DMS79 treated with DMSO at 0.1 percent for 48 hours (cell line): Measurements from ENCODE around the gene ISG20L2.

Source experiments
- DNase-seq: peaks from one replicate; lab custom pipeline; 2025; lab: John Stamatoyannopoulos, UW

ISG20L2 gene

DNA sequence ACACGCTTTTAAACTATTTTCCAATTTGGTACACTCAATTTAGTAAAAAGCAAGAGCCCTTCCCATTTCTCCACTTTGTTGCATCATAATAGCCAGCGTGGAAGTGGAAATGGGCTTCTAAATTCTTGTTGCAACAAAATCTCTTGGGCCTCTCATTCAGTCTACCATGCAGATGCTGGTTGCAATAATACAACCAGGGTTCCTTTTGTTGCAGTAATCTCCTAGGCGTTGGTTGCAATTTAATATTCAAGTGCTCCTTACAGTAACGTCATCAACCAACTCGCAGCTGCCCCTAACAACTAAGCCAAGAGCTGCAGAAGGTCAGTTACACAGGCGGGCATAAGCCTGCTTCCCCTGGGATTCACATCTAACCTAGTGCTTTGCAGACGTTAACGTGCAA lies 25.7 kb upstream of the ISG20L2 start:
- DNase-seq, result peak; percentile 45

DNA sequence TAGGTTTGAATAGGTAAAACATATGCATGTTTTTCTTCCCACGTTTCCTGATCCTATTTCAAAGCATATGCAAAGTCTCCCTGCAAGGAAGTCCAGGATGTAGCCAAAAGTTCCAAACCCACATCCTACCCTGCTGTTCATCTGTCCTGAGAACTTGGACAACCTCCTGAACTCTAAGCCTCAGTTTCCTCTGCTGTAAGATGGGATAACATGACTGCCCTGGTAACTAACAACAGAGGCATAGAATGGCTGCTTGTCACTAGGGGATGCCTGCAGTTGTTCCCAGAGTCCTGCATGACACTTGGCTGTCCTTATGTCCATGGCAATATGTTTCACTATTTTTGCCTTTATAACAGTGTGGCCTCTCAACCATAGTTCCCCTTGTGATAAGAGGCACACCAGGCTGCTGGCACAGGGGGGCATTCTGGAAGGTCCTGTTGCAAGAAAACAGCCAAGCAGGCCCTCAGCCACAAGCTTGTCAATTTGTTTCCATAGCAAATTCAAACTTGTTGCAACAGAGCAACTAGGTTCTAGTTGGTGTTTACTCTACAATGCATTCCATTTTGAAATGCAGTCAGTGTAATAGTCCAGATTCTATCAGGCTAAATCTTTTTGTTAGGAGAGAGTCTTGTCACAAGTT lies 24.4 kb upstream of the ISG20L2 start:
- DNase-seq, result no peak

DNA sequence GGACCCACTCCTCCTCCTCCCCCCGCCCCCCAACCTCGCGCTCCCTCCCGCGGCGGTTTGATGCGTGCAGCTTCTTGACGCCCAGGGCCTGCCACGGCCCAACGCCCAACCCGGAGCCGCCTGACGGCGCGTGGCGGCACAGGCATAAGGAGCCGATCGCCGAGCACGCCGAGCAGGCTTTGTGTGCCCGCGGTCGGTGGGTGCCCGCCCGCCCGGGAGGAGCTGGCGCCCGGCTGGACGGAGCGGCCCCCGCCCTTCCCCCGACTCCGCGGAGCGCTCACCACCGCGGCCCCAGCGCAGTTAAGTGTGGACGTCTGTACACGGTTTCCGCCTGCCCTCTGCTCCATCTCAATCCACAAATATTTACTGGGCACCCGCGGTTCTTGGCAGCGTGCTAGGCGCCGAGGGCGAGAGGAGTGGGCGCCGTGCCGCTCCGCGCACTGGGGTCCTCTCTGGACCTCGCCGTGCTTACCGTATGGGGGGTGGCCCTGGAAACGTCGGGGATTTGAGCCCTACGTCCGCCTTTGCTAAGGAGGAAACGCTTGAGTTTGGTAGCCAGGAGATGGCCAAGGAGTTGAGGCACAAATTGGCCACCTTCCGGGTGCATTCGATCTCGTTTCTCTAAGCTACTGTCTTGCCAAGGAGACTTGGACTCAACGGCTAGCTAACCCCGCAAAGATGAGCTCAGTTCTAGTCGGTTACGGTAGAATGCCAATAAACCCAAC lies 23.4 kb upstream of the ISG20L2 start:
- peak; percentile 74 for DNase-seq

DNA sequence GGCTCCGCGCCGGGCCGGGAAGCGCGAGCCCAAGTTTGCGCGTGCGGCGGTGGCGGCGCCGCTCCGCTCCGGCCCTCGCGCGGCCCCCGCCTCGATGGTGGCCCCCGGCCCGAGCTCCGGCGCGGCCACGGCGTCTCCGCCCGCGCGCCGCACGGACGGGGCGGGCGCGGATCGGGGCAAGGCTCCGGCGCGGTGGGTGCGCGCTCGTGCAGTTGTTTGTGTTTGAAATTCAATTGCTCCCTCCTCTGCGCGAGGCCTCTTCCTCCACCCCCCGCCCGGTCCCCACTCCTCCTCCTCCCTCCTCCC lies 22.8 kb upstream of the ISG20L2 start, which contains the start of gene HDGF:
TSS of gene HDGF (minus strand) at position 225 of the 306 bp plus-strand sequence. CDS start 246 bp downstream, outside the sequence.
- no peak for DNase-seq

- no peak for DNase-seq
These were observed 22.3 kb upstream of the ISG20L2 start for GRCh38 chr1:156750711-156751450.

DNA sequence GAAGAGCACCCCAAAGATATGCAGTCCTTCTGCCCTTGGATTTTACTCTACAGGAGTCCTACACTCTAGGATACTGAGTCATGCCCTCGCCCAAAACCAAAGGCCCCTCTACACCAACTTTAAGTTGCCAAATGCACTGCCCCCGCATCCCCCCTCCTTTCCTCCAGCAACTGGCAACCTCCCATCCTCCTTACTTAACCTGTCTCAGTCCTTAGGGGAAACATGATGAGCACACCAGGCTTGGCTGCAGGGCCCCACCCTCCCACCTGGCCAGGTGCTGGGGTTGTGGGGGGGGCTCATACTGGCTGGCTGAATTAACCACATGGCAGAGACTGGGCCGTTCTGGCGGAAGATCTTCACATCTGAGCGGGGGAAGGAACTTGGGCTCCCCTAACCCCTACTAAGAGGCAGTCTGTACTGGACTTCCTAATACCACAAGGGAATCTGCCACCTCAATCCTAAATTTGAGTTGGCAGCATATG lies 21.7 kb upstream of the ISG20L2 start:
- peak; percentile 46 for DNase-seq

DNA sequence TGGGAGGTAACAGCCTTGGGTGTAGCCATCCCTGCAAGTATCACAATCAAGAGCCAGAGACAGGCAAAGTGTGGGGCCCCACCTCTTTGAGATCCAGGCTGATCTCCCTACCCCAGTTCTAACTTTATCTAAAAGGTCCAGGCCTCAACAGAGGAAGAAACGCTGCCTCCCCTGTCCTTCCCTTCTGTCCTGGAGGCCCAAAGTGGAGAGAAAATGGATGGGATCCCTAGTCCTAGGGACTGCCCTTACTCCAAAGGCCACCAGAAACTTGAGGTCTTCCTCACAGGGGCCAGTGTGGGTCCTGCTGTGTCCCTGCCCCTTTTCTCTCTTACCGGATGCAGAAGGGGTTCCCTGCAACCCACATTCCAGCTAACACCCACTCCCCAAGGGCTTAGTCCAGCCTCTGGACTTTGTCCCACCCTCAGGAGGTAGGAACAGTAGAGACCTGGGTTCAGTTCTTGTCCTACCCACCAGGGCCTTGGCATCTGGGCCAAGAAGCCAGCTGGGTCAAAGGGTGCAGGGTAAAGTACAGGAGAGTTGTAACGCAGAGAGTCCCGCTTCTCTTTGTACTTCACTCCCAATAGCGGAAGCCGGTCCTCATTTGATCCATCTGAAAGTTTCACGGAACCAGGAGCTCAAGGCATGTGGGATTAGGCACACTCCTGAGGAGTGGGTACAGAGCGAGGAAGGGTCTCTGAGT lies 21.0 kb upstream of the ISG20L2 start:
- no peak for DNase-seq

DNA sequence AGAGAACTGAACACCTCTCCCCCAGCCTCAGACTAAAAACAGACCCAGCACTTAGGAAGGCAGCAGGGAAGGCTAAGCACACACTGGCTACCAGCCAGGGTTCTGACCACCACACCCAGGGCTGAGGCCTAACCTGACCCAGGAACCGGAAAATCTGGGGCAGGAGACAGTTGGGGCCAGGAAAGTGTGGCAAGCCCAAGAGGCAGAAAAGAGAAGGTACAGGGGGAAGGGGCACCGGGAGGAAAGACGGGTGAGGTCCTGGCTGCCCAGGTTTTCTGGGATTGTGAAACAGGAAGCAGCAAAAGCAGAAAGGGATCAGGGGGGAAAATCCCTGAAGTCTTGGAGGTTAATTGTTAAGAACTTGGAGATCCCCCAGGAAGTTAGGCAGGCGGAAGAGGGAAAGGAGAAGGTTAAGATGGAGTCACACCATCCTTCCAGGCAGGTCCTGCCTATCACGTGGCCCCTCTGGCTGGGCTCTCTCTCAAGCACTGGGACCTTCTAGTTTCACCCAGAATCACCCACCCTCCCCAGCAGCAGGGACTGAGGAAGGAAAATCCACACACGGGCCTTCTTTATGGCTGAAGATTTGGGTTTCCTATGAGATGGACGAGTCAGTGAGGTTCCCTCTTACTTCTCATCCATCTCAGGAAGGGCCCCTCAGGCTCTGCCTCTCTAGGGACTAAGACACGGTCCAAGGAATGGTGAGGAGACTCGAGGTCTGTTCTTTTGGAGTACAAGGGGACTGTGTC lies 20.3 kb upstream of the ISG20L2 start:
- no peak for DNase-seq

DNA sequence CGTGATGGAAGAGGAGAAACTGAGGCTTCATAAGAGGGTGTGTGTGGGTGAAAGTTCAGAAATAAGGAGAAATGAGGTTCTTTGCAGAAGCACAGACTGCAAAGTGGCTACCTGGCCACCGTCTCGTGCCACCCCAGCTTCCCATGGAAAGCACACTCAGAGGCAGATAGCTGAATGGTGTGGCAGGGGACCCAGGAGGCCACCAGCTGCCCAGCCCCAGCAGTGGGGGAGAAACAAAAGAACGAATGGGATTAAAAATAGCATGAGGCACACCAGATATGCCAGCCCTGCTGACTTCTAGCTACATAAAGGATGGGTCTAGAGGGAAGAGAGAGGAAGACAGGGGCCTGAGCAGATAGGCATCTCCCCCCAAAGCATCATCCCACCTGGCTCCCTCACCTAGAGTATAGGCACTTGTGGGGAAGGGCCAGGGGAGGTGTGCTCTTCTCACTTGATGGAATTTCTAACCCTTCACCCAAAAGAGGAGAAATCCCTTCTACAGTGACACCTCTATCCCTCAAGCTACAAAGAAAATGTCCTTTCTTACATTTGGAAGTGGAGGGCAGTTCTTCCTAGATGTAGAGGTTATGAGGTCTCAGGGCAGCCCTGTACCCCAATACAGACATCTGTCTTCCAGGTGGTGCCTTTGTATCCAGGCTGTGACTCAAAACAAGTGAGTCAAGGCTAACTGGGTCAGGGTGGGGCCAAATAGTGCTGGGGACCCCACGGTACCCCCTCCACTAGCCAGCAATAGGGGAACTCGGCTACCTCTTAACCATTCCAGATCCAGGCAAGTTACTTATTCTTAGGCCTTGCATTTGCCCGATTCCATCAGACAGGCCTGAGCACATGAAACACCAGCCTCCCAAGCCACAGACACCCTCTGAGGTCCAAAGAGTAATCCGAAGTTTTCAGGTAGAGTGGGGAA lies 19.4 kb upstream of the ISG20L2 start:
- DNase-seq, result no peak

DNA sequence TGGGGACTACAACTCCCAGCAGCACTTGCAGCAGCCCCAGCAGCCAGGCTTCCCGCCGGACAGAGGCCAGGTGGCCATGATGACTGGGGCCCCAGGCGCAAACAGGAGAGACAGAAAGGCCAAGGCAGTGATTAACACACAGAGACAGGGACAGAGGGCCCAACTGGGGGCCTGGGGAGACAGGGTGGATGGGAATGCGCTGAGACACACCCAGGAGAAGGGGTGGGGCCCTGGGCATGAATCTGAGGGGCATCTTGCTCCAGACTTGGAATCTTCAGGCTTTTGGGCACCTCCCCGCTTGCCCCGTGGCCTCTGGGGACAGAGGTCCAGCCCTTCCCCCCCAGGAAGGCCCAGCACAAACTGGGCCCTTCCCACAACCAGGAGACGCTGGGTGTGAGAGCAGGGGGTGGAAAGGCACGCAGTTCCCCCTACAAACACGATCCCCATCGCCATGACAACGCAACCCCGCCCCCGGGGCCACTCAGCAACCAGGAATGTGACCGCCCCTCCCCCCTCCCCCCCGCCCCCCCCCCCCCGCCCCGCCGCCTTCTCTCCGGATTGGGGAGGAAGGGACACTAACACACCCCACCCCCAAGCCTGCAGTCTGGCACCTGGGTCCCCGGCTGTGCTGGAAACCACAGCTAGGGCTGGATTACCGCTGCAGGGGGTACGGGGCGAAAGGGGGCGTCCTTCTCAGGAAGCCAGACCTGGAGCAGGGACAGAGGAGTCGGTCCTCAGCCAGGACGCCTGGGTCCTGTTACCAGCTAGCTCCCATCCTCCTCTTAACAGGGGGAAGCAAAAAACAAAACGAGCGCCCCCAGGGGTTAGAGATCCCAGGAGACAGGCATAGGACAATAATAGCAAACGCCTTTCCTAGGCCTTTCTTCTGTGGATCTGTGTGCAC lies 18.4 kb upstream of the ISG20L2 start:
- DNase-seq, result peak; percentile 40

DNA sequence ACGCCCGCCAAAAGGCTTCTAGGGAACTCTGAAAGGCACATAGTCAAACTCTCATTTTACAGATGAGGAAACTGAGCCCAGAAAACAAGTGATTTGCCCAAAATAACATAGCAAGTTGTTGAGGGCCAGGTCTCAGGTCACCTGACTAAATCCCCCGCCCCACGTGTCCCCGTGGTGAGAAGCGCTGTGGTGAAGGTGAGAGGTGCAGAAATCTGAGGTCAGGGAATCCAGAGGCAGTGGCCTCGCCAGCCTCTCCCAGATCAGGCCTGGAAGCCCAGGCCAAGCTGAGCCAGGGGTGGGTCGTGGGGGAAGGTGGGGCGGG lies 17.8 kb upstream of the ISG20L2 start:
- DNase-seq, result no peak

DNA sequence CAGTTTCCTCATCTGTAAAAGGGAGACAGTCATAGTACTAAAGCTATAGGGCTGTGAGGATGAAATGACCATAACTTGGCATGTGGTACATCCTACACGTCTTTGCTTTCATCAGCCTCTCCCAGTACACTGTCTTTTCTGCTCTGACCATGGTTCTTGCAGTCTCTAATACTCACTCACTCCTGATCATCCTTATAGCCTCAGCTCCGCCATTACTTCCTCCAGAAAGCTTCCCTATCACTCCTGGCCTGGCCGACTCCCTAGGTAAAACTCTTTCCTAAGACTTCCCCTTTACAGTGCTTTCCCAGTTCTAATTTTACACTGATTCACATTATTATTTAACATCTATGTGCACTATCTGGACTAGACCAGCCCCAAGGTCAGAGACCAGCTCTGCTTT lies 17.3 kb upstream of the ISG20L2 start:
- DNase-seq, result no peak

DNA sequence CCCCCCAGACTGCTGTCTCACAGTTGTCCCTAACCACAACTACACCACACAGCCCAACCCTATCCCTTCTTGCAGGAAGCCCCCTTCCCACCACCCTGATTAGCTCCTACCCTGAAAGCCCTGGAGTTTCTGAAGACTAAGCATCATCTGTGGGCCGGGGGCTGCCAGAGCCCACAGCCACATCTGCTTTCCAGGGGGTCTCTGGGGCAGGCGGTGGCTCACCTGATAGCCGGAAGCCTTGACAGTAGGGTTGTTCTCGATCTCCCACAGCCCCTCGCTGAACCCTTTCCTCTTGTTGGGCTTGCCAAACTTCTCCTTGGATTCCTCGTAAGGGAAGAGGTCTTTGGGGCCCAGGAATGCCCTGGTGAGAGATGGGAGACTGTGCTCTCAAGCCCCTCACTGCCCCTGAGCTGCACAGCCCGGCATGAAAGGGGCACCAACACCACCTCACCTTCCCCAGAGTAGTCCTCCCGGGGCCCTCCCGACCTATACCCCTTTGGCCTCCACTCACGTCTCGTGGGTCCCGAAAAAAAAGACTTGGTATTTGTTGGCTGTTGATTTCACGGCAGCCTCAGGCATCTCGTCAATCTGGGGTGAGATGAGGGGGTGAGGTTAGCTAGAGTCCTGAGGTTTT lies 16.3 kb upstream of the ISG20L2 start:
- DNase-seq, result no peak

DNA sequence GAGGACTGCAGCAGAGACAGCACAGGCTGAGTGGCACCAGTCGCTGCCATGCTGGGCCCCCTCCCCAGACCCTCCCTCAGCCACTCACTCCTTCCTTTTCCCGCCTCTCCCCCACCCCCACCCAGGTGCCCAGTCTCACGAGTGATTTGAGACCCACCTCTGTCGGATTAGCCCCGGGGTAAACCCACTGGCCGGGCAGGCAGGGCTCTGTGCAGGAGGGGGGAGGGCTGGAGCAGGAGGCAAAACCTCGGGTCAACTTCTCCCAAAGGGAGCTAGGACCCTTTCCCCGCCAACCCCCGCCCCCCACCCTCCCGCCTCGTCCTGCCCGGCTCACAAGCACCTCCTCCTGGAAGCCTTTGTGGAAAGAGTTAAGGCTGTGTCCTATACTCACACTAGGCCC lies 15.8 kb upstream of the ISG20L2 start:
- no peak for DNase-seq

- DNase-seq, result no peak
These were observed 15.1 kb upstream of the ISG20L2 start for GRCh38 chr1:156743367-156744302.

- DNase-seq, result no peak
These were observed 14.2 kb upstream of the ISG20L2 start for GRCh38 chr1:156742801-156743200.

DNA sequence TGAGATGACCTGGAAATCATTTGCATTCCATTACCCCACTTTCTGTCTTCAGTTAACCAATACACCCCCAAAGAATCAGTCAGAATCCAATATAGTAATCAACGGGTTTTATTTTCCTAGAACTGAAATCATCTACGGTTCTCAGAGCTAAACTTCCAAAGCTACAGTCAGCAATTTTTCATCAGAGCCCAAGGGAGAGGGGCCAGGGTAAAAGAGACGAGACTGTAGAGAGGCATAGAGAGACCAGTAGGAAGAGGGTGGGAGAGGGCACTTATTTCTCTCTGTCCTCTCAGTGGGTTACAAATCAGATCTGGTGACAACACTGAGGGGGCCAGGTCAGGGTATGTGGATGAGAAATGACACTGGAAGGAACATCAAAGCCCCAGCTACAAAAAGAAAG lies 13.5 kb upstream of the ISG20L2 start:
- no peak for DNase-seq

DNA sequence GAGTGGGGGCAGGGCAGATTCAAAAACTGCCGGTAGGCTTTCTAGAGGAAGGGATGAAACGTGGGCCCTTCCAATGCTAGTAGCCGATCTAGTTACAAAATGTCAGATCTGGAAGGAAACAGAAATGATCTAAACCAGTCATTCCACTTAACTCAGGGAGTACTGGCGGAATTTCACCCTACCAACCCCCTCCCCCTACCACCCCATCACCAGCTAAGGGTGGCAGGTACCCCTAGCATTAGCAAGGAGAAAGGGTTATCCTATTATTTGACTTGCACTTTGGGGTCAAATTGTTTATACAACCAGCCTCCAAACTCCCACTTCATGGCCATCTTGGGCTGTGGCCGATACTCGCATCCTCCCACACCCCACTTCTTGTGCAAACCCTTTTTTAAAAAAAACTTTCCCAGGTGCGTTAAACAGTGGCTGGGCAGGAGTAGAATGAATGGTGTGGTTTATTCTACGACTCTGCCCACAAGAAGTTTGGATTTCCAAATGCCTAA lies 13.0 kb upstream of the ISG20L2 start:
- DNase-seq, result no peak
